Endothelial cell of hepatic sinusoid (primary cell): ENCODE results near the gene PZP.
"Not testable (repeated sequence)": the region's sequence is repeated elsewhere in the genome, so short reads cannot be mapped to it uniquely, and the experiment has no call there.

Experiments
- in situ Hi-C: cut with HindIII; loops from 2 replicates; pipeline ENCODE4 v1.10.0; 2017; ENCODE audit warnings: low sequenced_read_pairs

PZP gene

DNA sequence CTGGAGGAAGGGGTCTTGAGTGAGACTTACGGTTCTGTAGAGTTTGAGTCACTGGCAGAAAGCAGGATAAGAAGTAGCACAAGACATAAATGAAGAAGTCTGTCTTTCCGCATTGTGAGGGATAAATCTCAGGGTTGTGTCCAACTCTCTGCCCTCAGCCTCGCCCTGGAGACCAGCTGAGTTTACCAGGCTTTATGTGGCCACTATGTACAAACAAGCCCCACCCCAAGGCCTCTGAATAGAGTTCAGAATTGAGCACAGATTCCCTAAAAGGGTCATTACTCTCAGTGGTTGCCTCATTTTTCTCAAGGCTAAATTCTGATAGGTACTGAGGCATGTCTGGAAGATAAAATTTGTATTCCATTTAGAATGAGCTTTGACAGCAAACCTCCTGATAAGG is at the start of gene PZP:
TSS of gene PZP (minus strand) at position 167 of the 400 bp plus-strand sequence. CDS start at position 113, 54 bp downstream.
- in situ Hi-C loops = no loop called here

- in situ Hi-C loops = no loop called here
Observed at GRCh38 chr12:9256758-9257405, 48.7 kb upstream of the PZP start.

DNA sequence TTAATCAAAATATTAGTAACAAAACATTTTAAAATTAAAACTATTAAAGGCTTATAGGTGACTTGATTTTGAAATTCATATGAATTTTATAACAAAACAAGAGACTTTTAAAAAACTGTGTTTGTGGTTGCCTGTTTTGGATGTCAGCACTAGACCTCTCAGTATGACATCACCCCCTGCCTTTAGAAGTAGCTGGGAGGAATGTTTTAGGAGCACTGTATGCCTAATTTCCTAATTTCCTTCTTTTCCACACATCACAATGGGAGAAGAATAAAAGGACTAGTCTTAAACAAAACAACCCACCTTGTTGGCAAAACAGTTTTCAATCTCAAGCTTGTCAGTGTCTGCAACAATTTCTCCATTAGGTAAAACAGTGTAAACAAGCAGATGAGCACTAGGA is 48.1 kb upstream of the PZP start:
- in situ Hi-C loops = no loop called here

DNA sequence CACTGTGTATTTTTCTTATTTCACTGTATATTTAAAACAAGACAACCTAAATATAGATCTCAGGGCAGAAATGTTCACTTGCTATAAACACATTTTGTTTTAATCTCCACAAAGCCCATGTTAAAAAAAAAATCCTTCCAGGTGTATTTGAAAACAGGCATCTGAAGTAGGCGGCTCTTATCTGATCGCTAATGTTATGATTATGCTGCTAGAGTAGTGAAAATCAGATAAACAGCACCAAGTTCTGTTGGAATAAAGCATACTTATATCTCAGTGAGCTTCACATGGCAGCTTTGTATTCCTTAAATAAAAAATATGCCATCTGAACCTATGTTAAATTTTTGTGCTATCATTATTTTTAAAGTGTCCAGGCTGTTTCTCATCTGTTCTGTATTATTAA is 47.6 kb upstream of the PZP start:
- in situ Hi-C loops = no loop called here

- in situ Hi-C loops = no loop called here
Observed at GRCh38 chr12:9253464-9253863, 45.3 kb upstream of the PZP start.

- in situ Hi-C loops = not testable (repeated sequence)
Observed at GRCh38 chr12:9252791-9253190, 44.6 kb upstream of the PZP start.

DNA sequence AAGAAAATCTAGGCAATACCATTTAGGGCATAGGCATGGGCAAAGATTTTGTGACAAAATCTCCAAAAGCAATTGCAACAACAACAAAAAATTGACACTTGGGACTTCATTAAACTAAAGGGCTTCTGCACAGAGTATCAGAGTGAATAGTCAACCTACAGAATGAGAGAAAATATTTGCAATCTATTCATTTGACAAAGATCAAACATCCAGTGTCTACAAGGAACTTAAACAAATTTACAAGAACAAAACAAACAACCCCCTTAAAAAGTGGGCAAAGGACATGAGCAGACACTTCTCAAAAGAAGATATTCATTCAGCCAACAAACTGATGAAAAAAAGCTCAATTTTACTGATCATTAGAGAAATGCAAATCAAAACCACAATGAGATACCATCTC is 44.1 kb upstream of the PZP start:
- in situ Hi-C loops = no loop called here

GRCh38 chr12:9248435-9248834 is 40.2 kb upstream of the PZP start:
- in situ Hi-C loops = no loop called here

DNA sequence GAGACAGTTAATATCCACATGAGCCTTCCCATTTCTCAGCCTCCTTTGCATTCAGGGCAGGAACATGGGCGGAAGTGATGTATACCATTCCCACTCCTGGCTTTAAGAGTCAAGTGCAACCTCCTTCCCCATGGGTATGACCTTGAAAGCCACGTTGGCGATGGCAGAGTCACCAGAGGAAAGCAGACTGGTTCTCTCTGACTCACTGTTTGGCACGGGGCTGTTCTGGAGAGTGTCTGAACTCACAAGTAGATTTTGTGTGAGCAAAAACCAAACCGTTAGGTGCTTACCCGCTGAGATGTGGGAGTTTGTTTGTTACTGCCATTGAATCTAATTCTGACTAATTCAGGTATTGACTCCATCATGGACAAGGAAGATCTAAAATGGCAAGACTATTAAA is 36.7 kb upstream of the PZP start:
- in situ Hi-C loops = no loop called here

- in situ Hi-C loops = no loop called here
Observed at GRCh38 chr12:9243999-9244649, 35.9 kb upstream of the PZP start.

- in situ Hi-C loops = no loop called here
Observed at GRCh38 chr12:9241301-9241700, 33.1 kb upstream of the PZP start.

DNA sequence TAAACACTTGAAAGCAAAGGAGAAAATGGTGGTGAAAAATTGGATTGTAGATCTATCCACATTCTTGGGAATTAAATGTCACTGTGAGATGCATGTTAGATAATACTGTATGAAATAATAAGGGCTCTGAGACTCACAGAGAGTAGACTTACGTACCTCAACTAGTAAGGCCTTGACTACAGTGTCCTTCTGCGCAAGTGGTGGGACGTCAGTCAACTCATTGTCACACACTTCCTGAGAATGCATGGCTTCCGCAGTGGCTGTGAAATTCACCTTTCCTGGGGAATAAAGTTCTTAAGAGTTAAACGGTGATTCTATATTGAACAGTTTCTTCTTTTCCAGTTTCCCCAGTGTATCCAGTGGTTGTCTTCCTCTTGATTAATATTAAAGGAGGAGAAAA is 32.6 kb upstream of the PZP start:
- in situ Hi-C loops = no loop called here

GRCh38 chr12:9240004-9240635 is 31.9 kb upstream of the PZP start:
- in situ Hi-C loops = not testable (repeated sequence)

GRCh38 chr12:9237286-9237685 is 29.1 kb upstream of the PZP start:
- in situ Hi-C loops = no loop called here

DNA sequence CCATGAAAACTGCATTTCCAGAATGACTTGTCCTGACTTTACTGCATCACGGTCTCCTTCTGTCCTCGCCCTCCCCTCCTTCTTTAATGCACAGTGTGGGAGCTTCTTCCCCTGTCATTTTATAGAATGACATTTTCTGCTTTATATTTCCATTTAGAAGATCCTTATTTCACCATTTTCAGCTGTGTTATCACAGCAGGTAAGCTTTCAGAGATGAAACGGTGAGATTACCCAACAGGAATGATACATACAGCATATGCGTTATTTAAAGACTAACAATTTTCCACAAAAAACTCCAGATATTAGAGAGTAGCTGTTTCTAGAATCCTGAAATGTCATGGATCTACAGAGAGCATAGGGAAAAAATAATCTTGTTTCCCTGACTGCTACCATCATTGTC is 27.3 kb upstream of the PZP start:
- in situ Hi-C loops = no loop called here

- in situ Hi-C loops = no loop called here
Observed at GRCh38 chr12:9227950-9228349, 19.8 kb upstream of the PZP start.

DNA sequence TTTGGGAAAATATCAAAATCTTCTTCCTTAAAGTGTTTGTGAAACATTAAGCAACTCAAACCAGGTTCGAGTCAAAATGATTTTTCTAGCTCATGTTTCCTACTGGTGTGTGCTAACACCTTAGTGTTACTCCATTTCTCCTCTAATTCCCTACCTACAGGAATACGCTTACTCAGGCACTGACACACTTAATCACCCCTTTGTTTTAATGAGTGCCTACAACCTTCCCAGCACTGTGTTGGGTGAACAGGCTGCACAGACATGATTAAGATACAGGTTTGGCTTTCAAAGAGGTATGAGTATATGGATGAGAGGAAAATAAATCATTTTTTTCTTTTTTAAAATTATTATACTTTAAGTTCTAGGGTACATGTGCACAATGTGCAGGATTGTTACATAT is 15.6 kb upstream of the PZP start:
- in situ Hi-C loops = no loop called here

DNA sequence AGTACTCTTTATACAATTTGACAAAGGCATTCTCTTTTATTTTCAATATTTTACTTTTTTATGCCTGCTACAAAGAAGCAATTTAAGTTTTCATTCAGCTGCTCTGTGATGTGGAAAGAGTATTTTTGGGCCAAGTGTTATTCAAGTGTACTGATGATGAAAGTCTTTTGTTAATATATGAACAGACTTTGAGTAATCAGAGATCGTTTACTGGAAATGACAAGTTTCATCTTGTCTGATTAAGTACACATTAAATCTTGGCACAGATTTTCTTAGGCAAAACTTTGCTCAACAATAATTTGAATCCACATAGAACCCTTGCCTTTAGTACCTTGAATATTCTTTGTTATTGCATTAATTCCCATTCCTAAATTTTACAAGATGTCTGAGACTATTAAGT is 13.3 kb upstream of the PZP start:
- in situ Hi-C loops = no loop called here

DNA sequence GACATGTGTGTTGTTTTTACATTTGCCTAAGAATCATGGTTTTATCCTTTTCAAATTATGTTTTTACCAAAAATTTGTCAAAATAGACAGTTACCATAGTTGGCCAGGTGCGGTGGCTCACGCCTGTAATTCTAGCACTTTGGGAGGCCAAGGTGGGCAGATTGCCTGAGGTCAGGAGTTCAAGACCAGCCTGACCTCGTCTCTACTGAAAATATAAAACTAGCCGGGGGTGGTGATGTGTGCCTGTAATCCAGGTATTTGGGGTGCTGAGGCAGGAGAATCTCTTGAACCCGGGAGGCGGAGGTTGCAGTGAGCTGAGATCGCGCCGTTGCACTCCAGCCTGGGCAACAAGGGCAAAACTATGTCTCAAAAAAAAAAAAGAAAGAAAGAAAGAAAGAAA is 12.8 kb upstream of the PZP start:
- in situ Hi-C loops = not testable (repeated sequence)

DNA sequence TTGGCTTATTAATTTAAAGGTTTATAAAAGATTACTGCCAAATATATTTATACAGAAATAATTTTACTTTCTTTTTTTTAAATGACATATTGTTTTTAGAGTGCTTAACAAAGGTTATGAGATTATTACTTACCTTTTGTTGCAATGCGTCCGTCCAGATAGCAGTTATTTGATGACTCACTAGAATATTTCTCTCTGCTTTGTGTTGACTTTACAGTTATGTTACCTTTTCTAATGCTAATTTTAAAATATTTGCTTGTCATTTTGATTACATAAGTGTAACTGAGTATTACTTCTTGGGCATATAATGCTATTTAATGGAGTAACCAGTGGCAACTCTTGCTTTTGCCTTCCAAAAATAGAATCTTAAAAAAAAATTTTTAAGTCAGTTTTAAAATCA is 6.3 kb upstream of the PZP start:
- in situ Hi-C loops = no loop called here

DNA sequence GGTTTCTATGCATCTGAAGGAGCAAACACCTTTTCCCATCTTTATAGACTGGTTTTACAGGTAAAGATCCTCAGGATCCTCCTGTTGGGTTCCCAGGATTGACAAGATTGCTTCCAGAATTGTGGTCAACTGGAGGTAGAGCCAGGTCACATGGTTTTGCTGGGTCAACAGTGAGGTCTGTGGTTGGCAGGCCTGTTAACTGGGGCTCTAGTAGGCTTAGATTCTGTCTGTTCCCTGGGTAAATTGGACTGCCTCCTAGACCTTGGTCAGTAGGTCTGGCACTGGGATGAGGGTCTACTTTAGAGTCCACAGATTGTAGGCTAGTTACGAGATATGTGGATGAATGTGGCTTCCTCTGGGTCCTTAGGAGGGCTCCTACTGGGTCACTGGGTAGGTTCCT is 3.5 kb upstream of the PZP start:
- in situ Hi-C loops = no loop called here

DNA sequence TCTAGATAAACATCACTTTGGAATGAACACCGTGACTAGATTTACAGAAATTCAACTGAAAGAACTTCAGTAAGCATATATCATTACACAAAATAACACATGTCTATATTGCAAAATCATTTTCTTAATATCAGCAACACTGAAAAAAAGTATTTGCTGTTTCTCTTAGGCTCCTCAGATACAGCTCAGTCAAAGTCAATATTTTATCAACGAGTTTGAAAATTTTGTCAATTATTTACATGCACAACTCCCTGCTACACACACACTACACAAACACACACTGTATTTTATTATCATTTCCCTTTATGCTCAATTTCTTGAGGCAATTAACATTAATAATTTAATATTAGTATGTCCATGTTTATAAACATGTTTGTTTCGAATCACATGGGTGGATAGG is 3.8 kb downstream of the PZP start:
- in situ Hi-C loops = no loop called here
